SK-N-SH (cell line): ENCODE measurements around the gene PRR19.

ENCODE experiments used
- CTCF ChIP-seq: fragments of 200-600 bp; sonication (generic); IDR thresholded peaks from 2 replicates; pipeline ENCODE4 v1.6.1; 2017; ENCODE audit warnings: antibody characterized with exemption, mild to moderate bottlenecking, moderate library complexity
- EZH2phosphoT487 ChIP-seq: fragments of 200-600 bp; sonication (generic); IDR thresholded peaks from 2 replicates; pipeline ENCODE4 v1.6.1; 2017; ENCODE audit warnings: low read depth, mixed run types, mild to moderate bottlenecking, antibody characterized with exemption, moderate library complexity, borderline replicate concordance
- FOSL2 ChIP-seq: IDR thresholded peaks from 2 replicates; pipeline ENCODE4 v1.4.0; 2012; ENCODE audit warnings: low read depth, mild to moderate bottlenecking, moderate library complexity, borderline replicate concordance
- FOXJ3 ChIP-seq: sonication (generic); formaldehyde crosslinking; IDR thresholded peaks from 2 replicates; pipeline ENCODE4 v1.5.1; 2020; ENCODE audit warnings: mild to moderate bottlenecking, missing genetic modification reagents
- TF ChIP-seq, protein P1 (sequence below): IDR thresholded peaks from 2 replicates; pipeline ENCODE4 v1.4.0; 2012; ENCODE audit warnings: low read depth
- TF ChIP-seq, protein P2 (sequence below): fragments of 150-350 bp; IDR thresholded peaks from 2 replicates; pipeline ENCODE4 v1.6.1; 2017; ENCODE audit warnings: antibody characterized with exemption, low read length, low read depth, borderline replicate concordance

GRCh38 chr19:42353341-42354015, 51.5 kb downstream of the PRR19 start:
- no peak for TF ChIP-seq CTCF
- no peak for TF ChIP-seq FOSL2
- TF ChIP-seq FOXJ3 (CRISPR knock-in tag): no peak
- TF ChIP-seq, protein P1, sequence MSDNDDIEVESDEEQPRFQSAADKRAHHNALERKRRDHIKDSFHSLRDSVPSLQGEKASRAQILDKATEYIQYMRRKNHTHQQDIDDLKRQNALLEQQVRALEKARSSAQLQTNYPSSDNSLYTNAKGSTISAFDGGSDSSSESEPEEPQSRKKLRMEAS: no peak
- no peak for TF ChIP-seq EZH2phosphoT487
- TF ChIP-seq, protein P2, sequence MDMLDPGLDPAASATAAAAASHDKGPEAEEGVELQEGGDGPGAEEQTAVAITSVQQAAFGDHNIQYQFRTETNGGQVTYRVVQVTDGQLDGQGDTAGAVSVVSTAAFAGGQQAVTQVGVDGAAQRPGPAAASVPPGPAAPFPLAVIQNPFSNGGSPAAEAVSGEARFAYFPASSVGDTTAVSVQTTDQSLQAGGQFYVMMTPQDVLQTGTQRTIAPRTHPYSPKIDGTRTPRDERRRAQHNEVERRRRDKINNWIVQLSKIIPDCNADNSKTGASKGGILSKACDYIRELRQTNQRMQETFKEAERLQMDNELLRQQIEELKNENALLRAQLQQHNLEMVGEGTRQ: no peak
